HG02763 (cell line): Measurements from ENCODE around the gene MAST4.

Experiments
- ATAC-seq: cut with Tn5 transposase; IDR thresholded peaks from one replicate; pipeline ENCODE4 v1.9.1; 2021; ENCODE audit warnings: mild to moderate bottlenecking, moderate library complexity; ENCODE audit not compliant: unreplicated experiment

The MAST4 gene

GRCh38 chr5:66644111-66644510 lies 47.9 kb downstream of the MAST4 start:
- no peak for ATAC-seq

- ATAC-seq, result no peak
Observed at GRCh38 chr5:66645039-66645438, 48.8 kb downstream of the MAST4 start.

- ATAC-seq, result no peak
Observed at GRCh38 chr5:66646570-66646969, 50.4 kb downstream of the MAST4 start.

GRCh38 chr5:66647146-66647856 lies 51.1 kb downstream of the MAST4 start:
- no peak for ATAC-seq

GRCh38 chr5:66652818-66653217 lies 56.6 kb downstream of the MAST4 start:
- no peak for ATAC-seq

- ATAC-seq, result no peak
Observed at GRCh38 chr5:66653325-66653724, 57.1 kb downstream of the MAST4 start.

GRCh38 chr5:66655395-66656324 lies 59.5 kb downstream of the MAST4 start:
- ATAC-seq, result no peak

- no peak for ATAC-seq
Observed at GRCh38 chr5:66658516-66658915, 62.3 kb downstream of the MAST4 start.

- ATAC-seq, result no peak
Observed at GRCh38 chr5:66659780-66660179, 63.6 kb downstream of the MAST4 start.

GRCh38 chr5:66660396-66660795 lies 64.2 kb downstream of the MAST4 start:
- ATAC-seq, result no peak

- ATAC-seq, result no peak
Observed at GRCh38 chr5:66661149-66661548, 65.0 kb downstream of the MAST4 start.

- no peak for ATAC-seq
Observed at GRCh38 chr5:66666778-66667177, 70.6 kb downstream of the MAST4 start.

GRCh38 chr5:66669086-66669861 lies 73.1 kb downstream of the MAST4 start:
- no peak for ATAC-seq

- no peak for ATAC-seq
Observed at GRCh38 chr5:66669862-66670195, 73.6 kb downstream of the MAST4 start.

- ATAC-seq, result no peak
Observed at GRCh38 chr5:66671305-66671704, 75.1 kb downstream of the MAST4 start.

- ATAC-seq, result no peak
Observed at GRCh38 chr5:66674802-66675201, 78.6 kb downstream of the MAST4 start.

- ATAC-seq, result no peak
Observed at GRCh38 chr5:66675406-66675805, 79.2 kb downstream of the MAST4 start.

GRCh38 chr5:66680221-66680620 lies 84.0 kb downstream of the MAST4 start:
- no peak for ATAC-seq

GRCh38 chr5:66680804-66681203 lies 84.6 kb downstream of the MAST4 start:
- ATAC-seq, result no peak

GRCh38 chr5:66684663-66685062 lies 88.5 kb downstream of the MAST4 start:
- no peak for ATAC-seq

- ATAC-seq, result no peak
Observed at GRCh38 chr5:66689522-66690220, 93.5 kb downstream of the MAST4 start.
